ENCODE measurements around the gene KRTAP10-5.
"Not testable (repeated sequence)": the region's sequence is repeated elsewhere in the genome, so short reads cannot be mapped to it uniquely, and the experiment has no call there.

The KRTAP10-5 gene

DNA sequence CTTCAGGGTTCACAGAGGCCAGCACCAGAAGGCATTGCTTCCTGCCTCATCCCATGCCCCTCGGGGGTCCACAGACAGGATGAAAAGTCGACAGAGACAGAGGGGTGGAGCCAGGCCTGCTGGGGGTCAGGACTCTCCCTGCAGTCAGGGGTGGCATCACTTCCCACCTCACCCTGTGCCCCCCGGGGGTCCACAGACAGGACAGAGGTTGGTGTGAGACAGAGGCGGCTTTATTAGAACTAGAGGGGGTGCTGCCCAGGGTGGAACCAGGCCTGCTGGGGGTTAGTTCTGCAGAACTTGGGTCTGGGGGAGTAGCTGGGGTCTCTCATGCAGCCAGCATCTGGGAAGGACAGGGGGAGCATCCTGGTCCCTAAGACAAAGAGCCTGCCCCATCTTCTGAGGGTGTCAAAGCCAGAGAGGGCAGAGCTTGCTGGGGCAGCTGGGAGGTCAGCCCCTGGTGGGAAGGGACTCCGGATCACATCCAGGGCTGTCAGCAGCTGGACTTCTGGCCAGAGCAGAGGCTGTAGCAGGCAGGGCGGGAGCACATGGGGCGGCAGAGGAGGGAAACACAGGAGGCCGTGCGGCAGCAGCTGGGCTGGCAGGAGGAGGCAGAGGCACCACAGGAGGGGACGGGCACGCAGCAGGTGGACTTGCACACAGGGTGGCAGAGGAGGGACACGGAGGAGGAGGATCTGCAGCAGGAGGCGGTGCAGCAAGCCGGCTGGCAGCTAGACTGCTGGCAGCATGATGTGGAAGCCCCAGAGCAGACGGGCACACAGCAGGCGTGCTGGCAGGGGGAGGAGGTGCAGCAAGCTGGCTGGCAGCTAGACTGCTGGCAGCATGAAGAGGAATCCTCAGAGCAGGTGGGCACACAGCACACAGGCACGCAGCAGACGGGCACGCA is 10.7 kb upstream of the KRTAP10-5 start:
- not testable (repeated sequence) for DNase-seq (ENCODE audit: low spot score)

DNA sequence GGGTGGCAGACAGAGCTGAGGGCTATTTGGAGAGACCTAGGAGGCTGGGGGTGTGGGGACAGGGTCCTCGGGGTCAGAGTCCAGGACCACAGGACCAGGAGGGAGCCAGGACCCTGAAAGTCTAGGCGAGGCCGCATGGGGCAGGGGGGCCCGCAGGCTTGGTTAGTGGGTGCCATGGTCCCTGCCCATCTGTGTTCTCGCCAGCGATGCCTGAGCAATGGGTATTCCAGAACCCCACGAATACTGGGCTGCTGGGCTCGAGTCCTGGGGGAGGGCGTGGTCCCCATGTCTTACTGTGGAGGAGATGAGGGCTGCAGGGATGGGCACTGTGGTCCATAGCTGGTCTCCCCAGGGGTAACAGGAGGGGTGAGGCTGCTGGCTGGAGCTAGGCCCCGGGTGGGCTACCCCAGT is 9.9 kb upstream of the KRTAP10-5 start:
- no peak for DNase-seq (ENCODE audit: low spot score)

DNA sequence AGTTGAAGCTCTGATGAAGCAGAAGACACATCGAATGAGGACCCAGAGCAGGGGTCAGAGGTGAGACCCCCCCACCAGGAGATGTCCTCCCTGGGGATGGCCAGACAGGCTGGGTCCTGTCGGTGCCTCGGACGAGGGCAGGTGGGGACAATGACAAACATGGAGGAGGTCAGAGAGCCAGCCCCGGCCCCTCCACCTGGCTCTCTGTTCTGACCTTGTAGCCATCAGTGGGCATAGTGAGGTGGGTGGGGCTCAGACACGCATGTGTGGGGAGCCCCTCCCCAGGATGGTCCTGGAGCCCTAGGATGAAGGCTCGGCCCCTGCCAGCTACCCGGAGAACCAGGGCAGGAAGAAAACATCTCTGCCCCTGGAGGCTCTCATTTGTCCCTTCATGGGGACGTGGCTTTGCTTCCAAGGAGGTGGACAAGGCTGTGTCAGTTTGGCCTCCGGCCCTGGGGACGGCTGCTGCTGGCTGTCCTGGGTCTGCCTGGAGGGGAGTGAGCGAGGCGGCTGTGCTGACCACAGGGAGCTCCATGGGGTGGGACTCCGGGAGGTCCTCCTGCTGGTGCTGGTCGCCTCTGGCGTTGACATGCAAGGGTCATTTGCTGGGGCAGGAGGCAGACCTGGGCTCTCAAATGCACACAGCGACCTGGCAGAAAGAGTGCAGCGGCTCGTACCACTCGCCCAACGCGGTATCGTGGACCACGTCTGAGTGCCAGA is 9.3 kb upstream of the KRTAP10-5 start:
- no peak for DNase-seq (ENCODE audit: low spot score)

DNA sequence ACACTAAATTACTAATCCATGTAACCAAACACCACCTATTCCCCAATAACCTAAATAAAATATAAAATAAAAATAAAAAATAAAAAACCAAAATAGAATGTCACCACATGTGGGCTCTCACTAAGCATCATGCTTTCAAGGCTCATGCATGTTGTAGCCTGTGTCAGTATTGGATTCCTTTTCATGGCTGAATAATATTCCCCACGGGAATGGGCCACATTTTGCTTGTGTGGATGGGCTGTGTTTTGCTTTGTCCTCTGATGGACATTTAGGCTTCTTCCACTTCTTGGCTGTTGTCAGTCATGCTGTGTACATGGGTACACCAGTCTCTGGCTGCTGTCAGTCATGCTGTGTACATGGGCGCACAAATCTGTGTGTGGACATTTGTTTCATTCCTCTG is 8.7 kb upstream of the KRTAP10-5 start:
- no peak for DNase-seq (ENCODE audit: low spot score)

DNA sequence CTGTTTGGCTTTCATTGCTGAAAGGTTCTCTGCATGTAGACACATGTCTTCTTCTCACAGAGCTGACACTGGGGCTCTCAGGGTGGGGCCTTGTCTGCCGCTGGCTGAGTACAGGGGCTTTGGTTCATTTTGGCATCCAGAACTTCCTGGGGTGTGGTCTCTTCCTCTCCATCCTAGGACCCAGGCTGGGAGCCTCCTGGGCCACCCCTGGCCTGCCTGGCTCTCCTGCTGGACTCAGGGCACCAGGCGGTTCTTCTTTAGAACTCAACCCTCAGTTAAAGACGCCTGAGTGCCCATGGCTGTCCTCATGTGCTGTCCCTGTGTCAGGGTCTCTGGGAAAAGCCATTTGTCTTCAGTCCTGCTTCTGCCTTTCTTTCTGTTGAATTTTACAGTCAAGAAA is 5.5 kb upstream of the KRTAP10-5 start:
- DNase-seq (ENCODE audit: low spot score), result no peak

DNA sequence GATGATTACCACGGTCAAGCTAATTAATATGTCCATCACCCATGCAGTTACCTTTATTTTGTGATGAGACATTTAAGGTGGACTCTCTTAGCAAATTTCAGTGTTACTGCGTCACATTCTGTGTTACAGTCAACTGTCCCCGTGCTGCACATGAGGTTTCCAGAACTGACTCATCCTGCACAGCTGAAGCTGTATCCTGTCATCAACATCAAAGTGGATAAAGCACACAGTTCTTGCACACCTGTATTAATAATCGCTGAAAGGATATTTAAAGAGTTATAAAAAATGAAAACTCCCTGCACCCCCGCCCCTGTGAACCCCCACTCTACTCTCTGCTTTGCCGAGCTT is 3.4 kb upstream of the KRTAP10-5 start:
- DNase-seq (ENCODE audit: low spot score), result no peak

DNA sequence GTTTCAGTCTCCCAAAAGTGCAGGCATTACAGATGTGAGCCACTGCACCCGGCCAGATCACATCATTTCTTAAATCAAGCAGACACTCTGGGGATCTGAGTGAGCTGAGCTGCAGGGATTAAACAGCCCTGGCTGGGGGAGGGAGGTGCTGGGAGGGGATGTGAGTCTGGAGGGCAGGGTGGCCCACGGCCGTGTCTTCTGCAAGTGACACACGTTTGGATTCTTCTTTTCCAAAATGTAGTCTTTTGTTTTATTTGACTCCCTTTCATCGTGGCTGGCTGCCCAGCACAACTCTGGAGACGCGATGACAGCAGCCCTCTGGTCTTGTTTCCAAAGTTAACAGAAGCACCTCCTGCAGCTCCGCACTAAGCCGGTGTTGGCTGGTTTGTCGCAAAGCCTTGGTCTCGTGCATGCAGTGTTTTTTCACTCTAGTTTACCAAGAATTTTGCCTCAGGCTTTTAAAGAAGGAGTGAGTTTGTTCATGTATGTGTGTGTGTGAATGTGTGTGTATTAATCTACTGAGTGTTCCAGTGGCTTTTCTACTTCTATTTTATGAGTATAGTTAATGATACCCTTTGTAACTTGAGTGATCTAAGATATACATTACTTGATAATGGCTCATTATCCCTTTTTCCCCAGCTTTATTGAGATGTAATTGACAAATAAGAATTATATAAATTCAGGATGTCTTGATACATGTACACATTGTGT is 2.8 kb upstream of the KRTAP10-5 start:
- DNase-seq (ENCODE audit: low spot score), result no peak

DNA sequence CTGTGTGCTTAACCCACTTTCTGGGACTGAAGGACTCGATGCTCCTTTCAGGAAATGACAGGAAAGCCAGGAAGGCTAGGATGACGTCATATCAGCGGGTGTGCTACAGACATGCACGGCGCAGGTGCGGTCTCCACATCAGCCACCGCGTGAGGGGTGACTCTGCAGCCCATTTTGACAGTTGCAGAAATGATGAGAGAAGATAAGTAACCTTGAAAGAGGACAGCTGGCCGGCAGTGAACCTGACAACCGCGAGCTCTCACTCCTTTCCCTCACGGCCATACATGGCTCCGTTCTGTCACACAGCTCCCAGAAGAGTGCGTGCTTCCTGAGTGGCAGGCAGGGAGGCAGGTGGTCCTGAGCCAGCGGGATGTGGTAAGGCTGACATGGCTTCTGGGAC is 1.7 kb upstream of the KRTAP10-5 start:
- DNase-seq (ENCODE audit: low spot score), result no peak

DNA sequence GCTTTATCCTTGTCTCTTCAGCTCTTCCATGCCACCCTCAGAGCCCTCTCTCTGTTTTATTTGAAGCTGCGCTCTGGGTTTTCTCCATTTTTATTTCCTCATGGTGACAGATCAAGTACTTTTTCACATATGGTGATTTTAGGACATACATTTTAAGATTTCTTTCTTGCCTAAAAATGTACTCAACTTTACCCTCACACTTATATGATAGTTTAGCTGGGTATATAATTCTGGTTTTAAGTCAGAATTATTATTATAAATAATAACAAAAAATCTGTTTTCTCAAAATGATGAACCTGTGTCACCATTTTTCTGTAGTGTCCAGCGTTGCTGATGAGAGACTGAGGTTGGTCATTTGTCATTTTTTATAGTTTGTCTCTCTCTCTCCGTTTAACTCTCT is 754 bp upstream of the KRTAP10-5 start:
- no peak for DNase-seq (ENCODE audit: low spot score)

DNA sequence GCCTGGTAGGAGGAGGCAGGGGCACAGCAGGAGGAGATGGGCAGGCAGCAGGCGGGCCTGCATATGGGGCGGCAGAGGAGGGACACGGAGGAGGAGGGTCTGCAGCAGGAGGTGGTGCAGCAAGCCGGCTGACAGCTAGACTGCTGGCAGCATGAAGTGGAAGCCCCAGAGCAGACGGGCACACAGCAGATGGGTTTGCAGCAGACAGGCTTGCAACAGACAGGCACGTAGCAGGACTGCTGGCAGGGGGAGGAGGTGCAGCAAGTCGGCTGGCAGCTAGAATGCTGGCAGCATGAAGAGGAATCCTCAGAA is 615 bp downstream of the KRTAP10-5 start:
- DNase-seq (ENCODE audit: low spot score), result no peak

DNA sequence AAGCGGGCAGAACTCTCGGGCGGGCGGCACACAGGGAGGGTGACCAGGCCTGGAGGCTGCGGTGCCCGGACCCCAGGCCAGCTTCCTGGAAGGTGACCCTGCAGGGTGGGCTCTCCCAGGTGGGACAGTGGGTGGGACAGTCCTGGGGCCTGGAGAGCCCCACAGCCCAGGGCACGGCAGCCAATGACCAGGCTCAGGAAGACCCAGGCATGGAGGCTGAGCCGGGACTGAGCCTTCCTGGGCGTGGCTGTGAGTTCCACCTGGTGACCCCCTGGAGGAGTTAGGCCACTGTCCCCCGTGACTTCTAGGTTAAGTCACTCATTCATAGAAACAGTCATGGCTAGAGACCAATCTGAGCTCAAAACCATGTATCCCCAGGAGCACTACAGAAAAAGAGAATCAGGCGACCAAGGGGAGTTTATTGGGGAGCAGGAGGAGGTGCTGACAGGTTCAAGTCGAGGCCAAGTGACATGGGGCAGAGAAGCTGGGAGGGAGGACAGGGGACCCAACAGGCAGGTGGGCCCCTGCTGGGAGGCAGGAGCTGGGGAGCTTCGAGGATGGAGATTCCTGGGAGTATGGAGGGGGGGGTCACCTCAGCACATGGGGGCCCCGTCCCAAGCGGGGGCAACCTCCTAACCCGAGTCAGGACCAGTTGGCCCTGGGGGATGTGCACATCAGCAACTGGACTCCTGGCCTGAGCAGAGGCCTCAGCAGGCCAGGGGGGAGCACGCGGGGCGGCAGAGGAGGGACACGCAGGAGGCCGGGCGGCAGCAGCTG is 1.2 kb downstream of the KRTAP10-5 start:
- no peak for DNase-seq (ENCODE audit: low spot score)

DNA sequence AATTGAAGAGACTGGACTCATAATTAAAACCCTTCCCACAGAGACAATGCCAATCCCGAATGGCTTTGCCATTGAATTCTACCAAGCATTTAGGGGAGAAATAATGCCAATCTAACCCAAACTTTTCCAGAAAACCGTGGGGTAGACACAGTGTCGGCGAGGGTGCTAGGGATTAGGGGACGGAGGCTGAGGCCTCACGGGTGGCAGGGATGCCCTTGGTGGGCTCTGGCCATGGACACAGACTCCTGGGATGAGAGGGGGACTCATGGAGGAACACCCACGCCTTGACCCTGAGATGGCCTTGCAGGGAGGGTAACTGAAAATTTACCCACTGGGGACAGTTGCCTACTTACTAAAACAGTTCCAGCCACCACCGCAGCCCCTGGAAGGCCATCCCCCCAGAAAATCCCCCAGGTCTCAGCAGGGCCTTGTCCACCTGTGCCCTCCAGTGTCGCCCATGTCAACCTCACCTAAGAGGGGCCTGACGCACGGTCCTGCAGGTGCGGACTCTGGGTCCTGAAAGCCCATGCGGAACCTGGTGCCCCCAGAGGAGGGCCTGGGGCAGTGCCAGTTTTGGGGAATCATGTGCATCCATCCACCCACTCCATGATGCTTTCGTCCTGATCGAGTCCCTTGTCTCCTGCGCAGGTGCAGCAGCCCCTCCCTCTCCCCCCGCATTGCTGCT is 1.9 kb downstream of the KRTAP10-5 start:
- no peak for DNase-seq (ENCODE audit: low spot score)

DNA sequence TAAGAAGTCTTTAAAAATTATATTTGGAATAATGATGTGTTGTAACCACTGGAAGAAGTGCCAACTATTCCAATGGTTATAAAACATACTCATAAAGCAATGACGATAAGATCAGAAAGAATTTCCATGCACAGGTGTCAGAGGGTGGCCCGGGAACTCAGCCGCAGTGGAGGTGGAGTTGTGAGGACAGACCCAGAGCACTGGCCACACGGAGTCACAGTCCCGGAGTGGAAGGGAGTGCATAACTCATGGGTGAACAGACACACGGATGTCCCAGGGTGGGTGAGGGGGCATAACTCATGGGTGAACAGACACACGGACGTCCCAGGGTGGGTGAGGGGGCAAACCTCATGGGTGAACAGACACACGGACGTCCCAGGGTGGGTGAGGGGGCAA is 4.4 kb downstream of the KRTAP10-5 start:
- DNase-seq (ENCODE audit: low spot score), result no peak

DNA sequence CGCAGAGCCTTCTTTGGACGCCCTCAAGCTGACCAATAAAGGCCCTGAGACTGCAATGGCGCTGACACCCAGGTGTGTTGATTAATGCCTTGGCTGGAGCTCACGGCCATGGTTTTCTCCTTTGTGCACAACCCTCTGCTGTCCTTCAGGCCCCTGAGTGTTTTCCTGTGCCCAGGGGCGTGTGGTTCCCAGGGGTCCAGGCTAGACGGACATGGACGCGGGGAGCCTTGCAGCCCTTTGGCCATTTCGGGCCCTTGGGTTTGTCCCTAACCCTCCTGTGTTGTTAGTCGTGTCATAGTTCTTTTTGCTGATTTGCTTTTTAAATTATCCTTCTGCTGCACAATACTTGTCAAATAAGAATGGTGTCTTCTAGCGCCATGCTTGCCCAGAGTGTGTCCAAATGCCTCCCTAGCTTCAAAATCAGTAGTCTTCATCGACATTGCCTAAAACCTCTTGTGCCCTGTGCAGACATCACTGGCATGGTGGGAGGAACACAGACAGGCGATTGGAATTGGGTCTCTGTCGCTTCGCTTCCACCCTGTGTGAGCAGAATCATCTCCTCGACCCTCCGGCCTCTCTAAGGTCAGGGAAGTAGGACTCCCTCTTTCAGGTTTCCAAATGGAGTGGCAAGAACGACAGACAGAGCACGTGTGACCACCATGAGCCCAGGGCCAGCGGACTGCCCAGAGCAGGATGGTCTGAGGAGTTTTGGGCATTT is 4.9 kb downstream of the KRTAP10-5 start:
- DNase-seq (ENCODE audit: low spot score), result no peak

DNA sequence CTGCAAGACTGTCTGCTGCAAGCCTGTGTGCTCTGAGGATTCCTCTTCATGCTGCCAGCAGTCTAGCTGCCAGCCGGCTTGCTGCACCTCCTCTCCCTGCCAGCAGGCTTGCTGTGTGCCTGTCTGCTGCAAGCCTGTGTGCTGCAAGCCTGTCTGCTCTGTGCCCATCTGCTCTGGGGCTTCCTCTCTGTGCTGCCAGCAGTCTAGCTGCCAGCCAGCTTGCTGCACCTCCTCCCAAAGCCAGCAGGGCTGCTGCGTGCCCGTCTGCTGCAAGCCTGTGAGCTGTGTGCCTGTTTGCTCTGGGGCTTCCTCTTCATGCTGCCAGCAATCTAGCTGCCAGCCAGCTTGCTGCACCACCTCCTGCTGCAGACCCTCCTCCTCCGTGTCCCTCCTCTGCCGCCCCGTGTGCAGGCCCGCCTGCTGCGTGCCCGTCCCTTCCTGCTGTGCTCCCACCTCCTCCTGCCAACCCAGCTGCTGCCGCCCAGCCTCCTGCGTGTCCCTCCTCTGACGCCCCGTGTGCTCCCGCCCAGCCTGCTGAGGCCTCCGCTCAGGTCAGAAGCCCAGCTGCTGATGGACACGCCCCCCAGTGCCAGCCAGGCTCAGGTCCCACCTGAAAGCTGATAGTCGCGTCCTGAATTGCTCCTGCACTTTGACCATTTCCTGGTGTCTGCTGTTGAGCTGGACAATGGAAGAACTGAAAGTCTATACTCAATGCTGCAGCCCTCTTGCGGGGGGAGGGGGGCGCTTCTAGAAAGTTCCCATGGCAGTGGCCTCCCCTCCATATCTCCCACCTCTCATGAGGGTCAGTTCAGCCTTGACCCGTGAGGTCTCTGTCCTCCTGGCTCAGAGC is 5.7 kb downstream of the KRTAP10-5 start:
- DNase-seq (ENCODE audit: low spot score), result no peak

DNA sequence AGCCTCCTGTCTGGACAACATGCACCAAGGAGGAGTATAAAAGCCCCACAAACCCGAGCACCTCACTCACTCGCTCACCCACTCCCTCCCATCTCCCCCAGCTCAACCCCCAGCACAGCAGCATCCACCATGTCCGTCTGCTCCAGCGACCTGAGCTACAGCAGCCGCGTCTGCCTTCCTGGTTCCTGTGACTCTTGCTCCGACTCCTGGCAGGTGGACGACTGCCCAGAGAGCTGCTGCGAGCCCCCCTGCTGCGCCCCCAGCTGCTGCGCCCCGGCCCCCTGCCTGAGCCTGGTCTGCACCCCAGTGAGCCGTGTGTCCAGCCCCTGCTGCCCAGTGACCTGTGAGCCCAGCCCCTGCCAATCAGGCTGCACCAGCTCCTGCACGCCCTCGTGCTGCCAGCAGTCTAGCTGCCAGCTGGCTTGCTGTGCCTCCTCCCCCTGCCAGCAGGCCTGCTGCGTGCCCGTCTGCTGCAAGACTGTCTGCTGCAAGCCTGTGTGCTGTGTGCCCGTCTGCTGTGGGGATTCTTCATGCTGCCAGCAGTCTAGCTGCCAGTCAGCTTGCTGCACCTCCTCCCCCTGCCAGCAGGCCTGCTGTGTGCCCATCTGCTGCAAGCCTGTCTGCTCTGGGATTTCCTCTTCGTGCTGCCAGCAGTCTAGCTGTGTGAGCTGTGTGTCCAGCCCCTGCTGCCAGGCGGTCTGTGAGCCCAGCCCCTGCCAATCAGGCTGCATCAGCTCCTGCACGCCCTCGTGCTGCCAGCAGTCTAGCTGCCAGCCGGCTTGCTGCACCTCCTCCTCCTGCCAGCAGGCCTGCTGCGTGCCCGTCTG is 6.6 kb downstream of the KRTAP10-5 start, which contains the start of gene KRTAP10-4:
Gene KRTAP10-4, plus strand, starts transcription at position 100 of the 827 bp plus-strand sequence. Its CDS starts 30 bp downstream, at position 130.
- not testable (repeated sequence) for DNase-seq (ENCODE audit: low spot score)

DNA sequence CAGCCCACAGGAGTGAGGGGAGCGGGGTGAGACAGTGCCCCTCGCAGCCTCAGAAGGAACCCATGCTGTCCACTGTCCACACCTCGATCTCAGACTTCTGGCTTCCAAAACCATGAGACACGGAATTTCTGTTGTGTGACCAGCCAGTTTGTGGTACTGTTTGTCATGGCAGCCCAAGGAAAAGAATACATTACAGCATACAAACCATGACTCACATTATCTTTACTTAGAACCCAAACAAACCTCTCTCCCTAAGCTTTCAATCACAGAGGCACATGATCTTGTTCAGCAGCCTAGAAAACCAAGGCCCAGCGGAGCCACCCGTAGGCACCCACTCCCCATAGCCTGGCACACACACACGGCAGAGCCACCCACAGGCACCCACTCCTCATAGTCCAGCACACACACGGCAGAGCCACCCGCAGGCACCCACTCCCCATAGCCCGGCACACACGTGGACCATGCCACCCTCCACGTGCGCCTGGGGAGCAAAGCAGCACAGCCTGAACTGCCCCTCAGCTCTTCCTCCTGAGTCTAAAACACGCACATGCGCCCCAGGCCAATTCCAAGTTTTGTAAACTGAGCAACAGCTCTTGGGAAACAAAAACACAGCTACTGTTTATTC is 7.3 kb downstream of the KRTAP10-5 start:
- no peak for DNase-seq (ENCODE audit: low spot score)

Measured in pons (tissue), 1 donor.